ENCODE data around the gene DRAP1. TPM values are rescaled to one million over a fixed set of nuclear protein-coding genes. Genes with fewer than 3 reads are reported as not detected.

Gene DRAP1
- total RNA-seq, 4 donors from 2014 or later, result 96.7 to 146 (median 110) TPM

GRCh38 chr11:65919573-65920371, 546 bp downstream of the DRAP1 start:
- intact Hi-C loops (cut with DNase I; ENCODE audit: low total_unique reads), result loop anchor here (1.0 to 10.0 kb wide), 12 partner anchors 31 to 907 kb away; partner anchors contain the start of genes ARL2, BANF1, EIF1AD and FIBP
- Histone ChIP-seq H3K27me3 (no peaks in the 10 kb centered on the region), H3K27ac (peak overlapping the region; percentile 80 to 93 (median 86)), H3K4me1 (peaks cover 43 to 46% of the 10 kb centered on the region in 2 donors), H3K9me3 (no peaks in the 10 kb centered on the region), H3K36me3 (peaks cover 0 to 26% of the 10 kb centered on the region in 2 donors), H3K4me3 (peak overlapping the region; percentile 77 to 93 (median 84))
- ATAC-seq, result peak; percentile 13 to 22
- in situ Hi-C loops (cut with MboI; ENCODE audit: low sequenced_read_pairs in 4 of 4), result no loop called here
- TF ChIP-seq POLR2A (IDR thresholded peaks at IDR 0.05), result no peak
- DNase-seq, result peak in 1 of 2 donors; percentile 23

- H3K4me3 ChIP-seq, result peak overlapping the region; percentile 77 to 93 (median 84)
- intact Hi-C loops (cut with DNase I; ENCODE audit: low total_unique reads), result no loop called here
- TF ChIP-seq CTCF (IDR thresholded peaks at IDR 0.05 in 4 of 5, conservative IDR thresholded peaks at IDR 0.05 in 1 of 5) (no peak), POLR2A (IDR thresholded peaks at IDR 0.05) (no peak)
- ATAC-seq (no peak), DNase-seq (no peak)
- peaks cover 37 to 40% of the 10 kb centered on the region in 2 donors for H3K4me1 ChIP-seq
- H3K36me3 ChIP-seq, result peaks cover 0 to 26% of the 10 kb centered on the region in 2 donors
- H3K9me3 ChIP-seq, result no peaks in the 10 kb centered on the region
- in situ Hi-C loops (cut with MboI; ENCODE audit: low sequenced_read_pairs in 4 of 4), result no loop called here
- no peaks in the 10 kb centered on the region for H3K27me3 ChIP-seq
- peak overlapping the region in 2 of 4 donors; percentile 80 to 89 for H3K27ac ChIP-seq
Measured at GRCh38 chr11:65920372-65920802, 1.2 kb downstream of the DRAP1 start.

DNA sequence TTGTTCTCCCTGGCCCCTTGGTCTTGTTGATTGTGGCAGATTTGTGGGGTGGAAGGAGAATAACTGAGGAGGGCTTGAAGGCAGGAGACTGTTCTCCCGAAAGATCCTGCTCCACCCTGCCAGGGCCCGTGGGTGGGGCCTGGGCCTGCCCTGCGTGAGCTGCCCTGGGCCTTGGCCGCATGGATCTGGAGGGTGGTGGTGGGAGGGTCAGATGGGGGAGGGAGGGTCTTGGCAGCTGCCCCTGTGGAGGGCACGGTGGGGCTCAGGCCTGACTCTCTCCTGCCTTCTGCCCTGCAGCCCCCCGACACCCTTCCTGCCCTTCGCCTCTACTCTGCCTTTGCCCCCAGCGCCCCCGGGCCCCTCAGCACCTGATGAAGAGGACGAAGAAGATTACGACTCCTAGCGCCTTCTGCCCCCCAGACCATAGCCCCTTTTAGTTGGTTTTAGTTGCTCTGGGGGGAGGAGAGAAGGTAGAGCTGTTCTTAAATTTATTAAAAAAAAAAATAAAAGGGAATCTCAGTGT, 1.9 kb downstream of the DRAP1 start:
- ATAC-seq, result no peak
- Histone ChIP-seq H3K27me3 (no peaks in the 10 kb centered on the region), H3K9me3 (no peaks in the 10 kb centered on the region), H3K27ac (no peak overlapping the region), H3K4me1 (peaks cover 30 to 35% of the 10 kb centered on the region in 2 donors), H3K36me3 (peaks cover 0 to 26% of the 10 kb centered on the region in 2 donors), H3K4me3 (no peak overlapping the region)
- TF ChIP-seq POLR2A (IDR thresholded peaks at IDR 0.05) (no peak), CTCF (IDR thresholded peaks at IDR 0.05 in 4 of 5, conservative IDR thresholded peaks at IDR 0.05 in 1 of 5) (no peak)
- in situ Hi-C loops (cut with MboI; ENCODE audit: low sequenced_read_pairs in 4 of 4) (no loop called here), intact Hi-C loops (cut with DNase I; ENCODE audit: low total_unique reads) (no loop called here)
- no peak for DNase-seq

DNA sequence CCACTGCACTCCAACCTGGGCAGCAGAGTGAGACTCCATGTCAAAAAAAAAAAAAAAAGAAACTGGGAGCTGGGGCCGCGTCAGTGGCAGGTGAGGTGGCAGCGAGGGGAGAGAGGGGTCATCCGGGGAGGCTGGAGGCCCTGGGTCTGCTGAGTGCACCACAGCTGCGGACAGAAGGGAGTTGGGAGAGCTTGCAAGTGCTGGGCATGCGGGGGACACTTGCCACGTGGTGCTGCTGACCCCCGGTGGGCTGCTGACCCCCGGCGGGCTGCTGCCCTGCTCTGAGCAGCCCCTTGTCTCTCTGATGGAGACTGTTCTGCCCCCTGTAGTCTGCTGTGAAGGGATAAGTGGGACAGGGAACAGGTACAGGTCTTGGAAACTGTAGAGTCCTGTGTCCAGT, 2.6 kb downstream of the DRAP1 start:
- Histone ChIP-seq H3K9me3 (no peaks in the 10 kb centered on the region), H3K27me3 (no peaks in the 10 kb centered on the region), H3K4me1 (peaks cover 22 to 27% of the 10 kb centered on the region in 2 donors), H3K4me3 (no peak overlapping the region), H3K36me3 (peaks cover 0 to 26% of the 10 kb centered on the region in 2 donors), H3K27ac (no peak overlapping the region)
- intact Hi-C loops (cut with DNase I; ENCODE audit: low total_unique reads) (no loop called here), in situ Hi-C loops (cut with MboI; ENCODE audit: low sequenced_read_pairs in 4 of 4) (no loop called here)
- DNase-seq (no peak), ATAC-seq (no peak)
- TF ChIP-seq POLR2A (IDR thresholded peaks at IDR 0.05), result no peak

DNA sequence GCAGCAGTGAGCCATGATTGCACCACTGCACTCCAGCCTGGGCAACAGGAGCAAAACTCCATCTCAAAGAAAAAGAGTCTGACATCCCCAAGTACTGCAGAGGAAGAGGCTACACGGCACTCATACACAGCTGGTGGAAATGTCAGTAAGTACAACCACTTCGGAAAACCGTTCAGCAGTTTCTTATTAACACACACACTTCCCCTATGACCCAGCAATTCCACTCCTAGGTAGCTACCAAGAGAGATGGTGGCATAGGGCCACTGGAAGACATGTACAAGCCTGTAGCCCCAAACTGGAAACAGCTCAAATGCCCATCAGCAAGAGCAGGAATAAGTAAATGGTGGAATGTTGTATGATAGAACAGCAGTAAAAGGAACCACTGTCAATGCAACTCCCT, 3.3 kb downstream of the DRAP1 start:
- ATAC-seq, result no peak
- Histone ChIP-seq H3K9me3 (no peaks in the 10 kb centered on the region), H3K4me3 (no peak overlapping the region), H3K4me1 (peaks cover 15 to 21% of the 10 kb centered on the region in 2 donors), H3K27me3 (no peaks in the 10 kb centered on the region), H3K36me3 (peaks cover 0 to 26% of the 10 kb centered on the region in 2 donors), H3K27ac (no peak overlapping the region)
- DNase-seq, result no peak
- intact Hi-C loops (cut with DNase I; ENCODE audit: low total_unique reads), result no loop called here
- TF ChIP-seq POLR2A (IDR thresholded peaks at IDR 0.05), result no peak
- in situ Hi-C loops (cut with MboI; ENCODE audit: low sequenced_read_pairs in 4 of 4), result no loop called here

DNA sequence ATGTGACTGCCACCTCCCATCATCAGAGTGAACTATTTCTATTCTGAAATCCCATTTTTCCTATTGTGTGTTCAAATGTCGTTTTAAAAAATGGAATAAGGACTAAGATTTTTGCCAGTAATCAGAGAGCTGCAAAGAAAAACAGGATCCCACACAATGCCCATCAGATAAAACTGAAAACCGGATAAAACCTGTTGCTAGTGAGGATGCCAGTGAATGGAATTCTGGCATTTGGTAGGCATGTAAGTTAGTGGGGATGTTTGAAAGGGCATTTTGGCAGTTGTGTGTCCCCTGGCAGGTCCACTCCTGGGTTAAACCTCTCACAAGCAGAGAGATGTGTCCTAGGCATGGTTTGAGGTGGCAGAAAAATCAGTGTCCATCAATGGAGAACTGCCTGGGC, 6.2 kb downstream of the DRAP1 start:
- TF ChIP-seq CTCF (IDR thresholded peaks at IDR 0.05 in 4 of 5, conservative IDR thresholded peaks at IDR 0.05 in 1 of 5) (no peak), POLR2A (IDR thresholded peaks at IDR 0.05) (no peak)
- Histone ChIP-seq H3K9me3 (no peaks in the 10 kb centered on the region), H3K36me3 (peaks cover 0 to 26% of the 10 kb centered on the region in 2 donors), H3K4me1 (peaks cover 4 to 7% of the 10 kb centered on the region in 2 donors), H3K27me3 (no peaks in the 10 kb centered on the region), H3K27ac (no peak overlapping the region), H3K4me3 (no peak overlapping the region)
- in situ Hi-C loops (cut with MboI; ENCODE audit: low sequenced_read_pairs in 4 of 4), result no loop called here
- DNase-seq (no peak), ATAC-seq (no peak)
- intact Hi-C loops (cut with DNase I; ENCODE audit: low total_unique reads), result no loop called here
